Endothelial cell of umbilical vein (primary cell): ENCODE measurements around the gene HDAC4. TPM values are rescaled to one million over a fixed set of nuclear protein-coding genes. Genes with fewer than 3 reads are reported as not detected.

Experiments
- BruUV-seq: library from RNA; stranded (reverse); fragments of 400-500 nt; replicated peaks from 2 replicates; lab custom pipeline; 2021; lab: Mats Ljungman, UMichigan
- CTCF ChIA-PET: fragments of 300-600, 350-600 bp; sonication (Branson Sonifier 250); formaldehyde crosslinking; loops from one replicate; lab custom pipeline; 2021; ENCODE audit warnings: antibody characterized with exemption, inconsistent platforms; lab: Charles Lee
- POLR2A ChIA-PET: fragments of 300-600, 350-600 bp; sonication (Branson Sonifier 250); formaldehyde crosslinking; loops from one replicate; lab custom pipeline; 2021; ENCODE audit warnings: antibody characterized with exemption, inconsistent platforms; lab: Charles Lee
- DNase-seq: peaks from one replicate; pipeline ENCODE4 v3.0.0-alpha.2; 2011; ENCODE audit warnings: low read depth, low spot score
- FAIRE-seq: peaks from 2 replicates; lab custom pipeline; 2011; peaks lifted over from hg19 to GRCh38; lab: Jason Lieb, UNC
- H2AFZ ChIP-seq: 2 replicates; pipeline ENCODE4 v1.6.0; 2012; ENCODE audit warnings: low read depth, low read length, control low read depth, inconsistent platforms
- H3K27ac ChIP-seq: 2 replicates; pipeline ENCODE4 v1.5.1; 2011; ENCODE audit warnings: low read depth, mild to moderate bottlenecking, control low read depth, low read length, moderate library complexity; ENCODE audit not compliant: insufficient read depth
- H3K27me3 ChIP-seq, 2 experiments: 2 replicates each; pipeline versions ENCODE4 v1.6.0 to v1.6.1; 2011; ENCODE audit warnings: low read length in 2 of 2, mixed read lengths in 1 of 2; ENCODE audit not compliant: control insufficient read depth in 2 of 2, insufficient read depth in 2 of 2
- H3K36me3 ChIP-seq, 2 experiments: 2 replicates in 1 of 2; 3 replicates in 1 of 2; pipeline ENCODE4 v1.5.1; 2011; ENCODE audit warnings: low read length in 2 of 2, mild to moderate bottlenecking in 1 of 2, moderate library complexity in 1 of 2; ENCODE audit not compliant: control insufficient read depth in 2 of 2, insufficient read depth in 2 of 2; ENCODE audit errors: extremely low read depth in 1 of 2
- H3K4me1 ChIP-seq: 3 replicates; pipeline ENCODE4 v1.5.1; 2011; ENCODE audit warnings: mild to moderate bottlenecking, low read length; ENCODE audit not compliant: control insufficient read depth, insufficient read depth; ENCODE audit errors: extremely low read depth
- H3K4me2 ChIP-seq: 2 replicates; pipeline ENCODE4 v1.6.1; 2011; ENCODE audit warnings: low read length, control low read depth, mixed read lengths; ENCODE audit not compliant: insufficient read depth
- H3K4me3 ChIP-seq, 3 experiments: fragments of 200-600 bp in 1 of 3; sonication (generic), shearing (Covaris generic) in 1 of 3; replicated peaks in 1 of 3; 2 replicates each; pipeline ENCODE4 v1.5.1; 2011 to 2016; ENCODE audit warnings: control low read depth in 3 of 3, low read length in 3 of 3, mild to moderate bottlenecking in 2 of 3, inconsistent platforms in 1 of 3, low read depth in 1 of 3, moderate library complexity in 1 of 3; ENCODE audit not compliant: insufficient read depth in 1 of 3
- H3K79me2 ChIP-seq: 2 replicates; pipeline ENCODE4 v1.6.0; 2012; ENCODE audit warnings: low read length, inconsistent platforms; ENCODE audit not compliant: control insufficient read depth, insufficient read depth
- H3K9ac ChIP-seq: replicated peaks from 2 replicates; pipeline ENCODE3; 2011; ENCODE audit warnings: low read length, control low read depth; ENCODE audit not compliant: insufficient read depth; ENCODE audit errors: extremely low read depth
- H3K9me1 ChIP-seq: replicated peaks from 3 replicates; pipeline ENCODE4 v1.6.0; 2011; ENCODE audit warnings: mild to moderate bottlenecking, low read length; ENCODE audit not compliant: control insufficient read depth, insufficient read depth; ENCODE audit errors: extremely low read depth
- H3K9me3 ChIP-seq: replicated peaks from 2 replicates; pipeline ENCODE4 v1.5.1; 2012; ENCODE audit warnings: low read length, inconsistent platforms; ENCODE audit not compliant: control insufficient read depth, insufficient read depth
- H4K20me1 ChIP-seq: replicated peaks from 2 replicates; pipeline ENCODE3; 2011; ENCODE audit warnings: mild to moderate bottlenecking, low read length; ENCODE audit not compliant: control insufficient read depth, insufficient read depth; ENCODE audit errors: extremely low read depth
- CTCF ChIP-seq, 2 donors: IDR thresholded peaks; 1 replicate in 1 of 2; 2 replicates in 1 of 2; pipeline ENCODE4 v1.5.1; 2011; ENCODE audit warnings: low read length in 2 of 2, mild to moderate bottlenecking in 2 of 2, moderate library complexity in 2 of 2, control low read depth in 1 of 2, inconsistent platforms in 1 of 2, low read depth in 1 of 2; ENCODE audit not compliant: insufficient read depth in 1 of 2; ENCODE audit errors: extremely low read depth in 1 of 2
- EZH2 ChIP-seq: IDR thresholded peaks from 2 replicates; pipeline ENCODE4 v1.6.1; 2012; ENCODE audit warnings: borderline replicate concordance, low read depth, mild to moderate bottlenecking, moderate library complexity, low read length, inconsistent platforms; ENCODE audit not compliant: severe bottlenecking
- FOS ChIP-seq: IDR thresholded peaks from 2 replicates; pipeline ENCODE4 v1.6.1; 2011; ENCODE audit warnings: mild to moderate bottlenecking, low read length, moderate library complexity, borderline replicate concordance; ENCODE audit not compliant: insufficient read depth
- GATA2 ChIP-seq: IDR thresholded peaks from 2 replicates; pipeline ENCODE4 v1.7.0; 2011; ENCODE audit warnings: low read depth, mild to moderate bottlenecking, moderate library complexity, mixed read lengths, low read length; ENCODE audit not compliant: insufficient read length, insufficient read depth
- JUN ChIP-seq: IDR thresholded peaks from 2 replicates; pipeline ENCODE4 v1.6.1; 2011; ENCODE audit warnings: borderline replicate concordance, low read depth; ENCODE audit not compliant: insufficient read length, insufficient read depth
- MAX ChIP-seq: IDR thresholded peaks from 2 replicates; pipeline ENCODE4 v1.6.1; 2011; ENCODE audit not compliant: insufficient read depth, insufficient read length
- MYC ChIP-seq: IDR thresholded peaks from one replicate; pipeline ENCODE4 v1.6.1; 2011; ENCODE audit warnings: mild to moderate bottlenecking, low read depth, low read length
- POLR2A ChIP-seq: IDR thresholded peaks from 2 replicates; pipeline ENCODE4 v1.6.1; 2012; ENCODE audit warnings: low read depth, mild to moderate bottlenecking, control low read depth, low read length
- POLR2AphosphoS5 ChIP-seq: IDR thresholded peaks from 2 replicates; pipeline ENCODE4 v1.6.1; 2012; ENCODE audit warnings: low read depth, mild to moderate bottlenecking, control low read depth, low read length, moderate library complexity; ENCODE audit not compliant: insufficient read depth
- dilution Hi-C: fragments of 300-500 bp; cut with MboI; formaldehyde crosslinking; loops from one replicate; pipeline ENCODE4 v1.15.0; 2019; ENCODE audit warnings: low sequenced_read_pairs; ENCODE audit not compliant: extremely low pct_ligation_motif_present
- intact Hi-C: fragments of 100-400 bp; cut with micrococcal nuclease; formaldehyde crosslinking; loops from one replicate; pipeline ENCODE4 v1.10.0; 2022
- polyA plus RNA-seq, 4 experiments: library from polyadenylated mRNA; depleted of rRNA in 3 of 4; stranded (reverse) in 3 of 4; unstranded in 1 of 4; fragments of >200 nt; gene quantifications; 2 replicates each; pipeline versions ENCODE4 v1.2.1 to v1.2.3, GENCODE V29; 2011 to 2012; ENCODE audit warnings: missing spikeins in 1 of 4
- total RNA-seq: library from RNA; stranded (reverse); gene quantifications from 2 replicates; pipeline ENCODE4 v1.2.3, GENCODE V29; 2021

The HDAC4 gene
- total and polyA plus RNA-seq, 2 donors (not counting 3 experiments of a cell fraction or from before 2014, with no cell fraction given), result 13.4 to 33.0 TPM

GRCh38 chr2:239073270-239073669, 327.6 kb downstream of the HDAC4 start:
- ChIA-PET POLR2A (no interaction called here), CTCF (no interaction called here)
- intact Hi-C loops (no loop called here), dilution Hi-C loops (no loop called here)
- peaks cover 0 to 9% of the 10 kb centered on the region in 2 experiments for H3K36me3 ChIP-seq
- no peaks in the 10 kb centered on the region for H3K4me1 ChIP-seq
- no peaks in the 10 kb centered on the region for H3K9me3 ChIP-seq
- FAIRE-seq (no peak), DNase-seq (no peak)
- H3K9ac ChIP-seq, result no peak overlapping the region
- no peak for TF ChIP-seq POLR2AphosphoS5
- TF ChIP-seq CTCF (IDR thresholded peaks at IDR 0.05; ENCODE audit: extremely low read depth in 1 of 2, insufficient read depth in 1 of 2, low read depth in 1 of 2, low read length in 2 of 2), result no peak
- no peak for TF ChIP-seq MYC
- no peak for TF ChIP-seq MAX
- TF ChIP-seq FOS, result no peak
- TF ChIP-seq EZH2, result no peak
- TF ChIP-seq GATA2, result no peak
- TF ChIP-seq JUN, result no peak
- no peak for TF ChIP-seq POLR2A
- H3K4me2 ChIP-seq, result no peak overlapping the region
- no peaks in the 10 kb centered on the region for H3K9me1 ChIP-seq
- BruUV-seq, result no TSS peak
- H4K20me1 ChIP-seq, result no peaks in the 10 kb centered on the region
- H3K27ac ChIP-seq, result no peak overlapping the region
- no peak overlapping the region for H3K4me3 ChIP-seq
- no peak overlapping the region for H2AFZ ChIP-seq
- no peaks in the 10 kb centered on the region for H3K79me2 ChIP-seq
- no peaks in the 10 kb centered on the region for H3K27me3 ChIP-seq
